HG03280 (cell line): ENCODE data around the gene PEAK1.
"Not testable (repeated sequence)": the region's sequence is repeated elsewhere in the genome, so short reads cannot be mapped to it uniquely, and the experiment has no call there.

Experiments
- ATAC-seq: cut with Tn5 transposase; IDR thresholded peaks from one replicate; pipeline ENCODE4 v1.9.1; 2021; ENCODE audit warnings: mild to moderate bottlenecking, moderate library complexity; ENCODE audit not compliant: unreplicated experiment

The PEAK1 gene

GRCh38 chr15:77312523-77312922, 107.4 kb downstream of the PEAK1 start:
- ATAC-seq = no peak

DNA sequence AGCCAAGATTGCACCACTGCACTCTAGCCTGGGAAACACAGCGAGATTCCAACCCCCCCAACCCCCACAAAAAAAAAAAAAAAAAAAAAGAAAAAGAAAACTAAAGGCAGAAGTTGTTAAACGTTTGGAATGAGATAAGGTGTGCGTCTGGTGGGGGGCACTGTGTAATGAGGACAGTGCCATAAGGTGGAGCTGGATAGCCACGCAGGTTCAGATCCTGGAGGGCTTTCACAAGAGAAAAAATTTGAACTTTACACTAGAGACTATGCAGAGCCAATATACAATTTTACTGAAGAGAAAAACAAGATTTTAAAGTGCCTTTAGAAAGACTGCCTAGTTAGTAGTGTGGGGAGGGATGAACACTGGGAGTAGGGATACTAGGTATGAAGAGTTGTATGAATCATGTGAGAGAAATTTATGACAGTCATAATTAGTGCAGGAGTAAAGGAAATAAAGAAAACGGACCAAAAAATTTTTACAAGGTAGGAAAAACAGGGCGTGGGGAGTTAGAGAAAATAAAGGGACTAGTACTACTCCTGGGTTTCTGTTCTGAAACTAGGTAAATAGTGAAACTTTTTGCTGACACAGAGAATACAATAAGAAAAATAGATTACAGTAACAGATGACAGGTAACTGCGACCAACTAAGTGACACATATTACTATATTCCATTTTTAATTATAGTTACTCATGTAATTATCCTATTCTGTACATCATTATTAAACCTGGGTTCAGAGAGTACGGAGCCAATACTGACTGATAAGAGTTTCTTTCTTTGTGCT, 108.1 kb downstream of the PEAK1 start:
- no peak for ATAC-seq

- ATAC-seq = no peak
Observed at GRCh38 chr15:77311020-77311419, 108.9 kb downstream of the PEAK1 start.

DNA sequence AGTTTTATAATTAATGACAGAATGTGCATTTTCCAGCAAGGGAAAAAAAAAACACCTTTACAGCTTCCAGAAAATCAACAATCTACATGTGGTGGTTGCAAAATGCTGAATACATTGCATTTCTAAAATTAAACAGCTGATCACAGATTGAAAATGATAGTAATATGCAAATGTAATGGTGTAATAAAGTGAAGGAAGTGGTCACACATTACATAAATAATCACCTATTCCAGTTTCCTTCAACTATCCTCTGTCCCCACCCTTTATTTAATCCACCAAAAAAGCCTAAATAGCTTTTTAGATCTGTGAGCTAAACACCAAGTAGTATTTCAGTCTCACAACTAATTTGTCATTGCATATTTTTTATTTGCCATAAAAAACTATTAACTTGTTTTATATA, 110.5 kb downstream of the PEAK1 start:
- no peak for ATAC-seq

DNA sequence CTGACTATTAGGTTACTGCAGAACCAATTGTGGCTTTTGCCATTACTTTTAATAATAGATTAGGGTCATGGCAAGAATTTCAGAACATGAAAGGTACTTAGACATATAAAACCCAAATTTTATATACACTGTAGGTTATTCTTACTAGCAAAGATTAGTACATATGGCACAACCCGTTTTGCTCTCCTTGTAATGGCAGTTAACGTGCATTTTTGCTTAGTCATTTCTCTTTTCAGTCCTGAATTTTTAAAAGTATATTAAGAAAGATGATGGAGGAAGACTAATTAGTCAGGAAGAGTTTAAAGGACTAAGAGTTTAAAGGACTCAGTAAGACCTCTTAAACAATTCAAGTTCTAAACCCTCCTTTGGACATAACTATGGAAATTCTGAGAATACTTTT, 114.0 kb downstream of the PEAK1 start:
- ATAC-seq = no peak

GRCh38 chr15:77296773-77297337, 123.0 kb downstream of the PEAK1 start:
- no peak for ATAC-seq

GRCh38 chr15:77295446-77295845, 124.5 kb downstream of the PEAK1 start:
- ATAC-seq = no peak

DNA sequence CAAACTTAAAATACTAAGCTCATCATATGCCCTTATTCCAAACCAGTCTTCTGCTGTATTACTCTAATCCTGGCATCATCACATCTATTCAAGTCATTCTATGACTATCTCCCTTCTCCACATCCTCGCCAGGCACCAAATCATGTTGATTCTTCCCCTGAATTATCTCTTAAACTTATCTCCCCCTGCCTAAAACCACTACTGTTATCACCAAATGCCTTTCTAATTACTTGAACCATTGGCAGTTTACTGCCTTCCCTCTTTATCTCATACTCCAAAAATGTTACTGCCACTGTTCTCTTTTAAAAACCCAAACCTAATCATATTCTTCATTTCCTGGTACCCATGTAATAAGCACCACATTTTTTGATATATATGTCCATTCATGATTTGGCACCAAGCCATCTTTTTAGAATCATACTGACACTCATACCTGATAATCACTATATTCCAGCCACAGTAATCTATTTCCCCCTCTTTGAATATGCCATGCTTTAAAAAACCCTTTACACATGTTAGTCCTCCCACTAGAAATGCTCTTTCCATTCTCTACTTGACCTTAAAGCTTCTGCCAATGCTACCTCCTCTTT, 126.8 kb downstream of the PEAK1 start:
- ATAC-seq = no peak

GRCh38 chr15:77291107-77291506, 128.8 kb downstream of the PEAK1 start:
- ATAC-seq = no peak

DNA sequence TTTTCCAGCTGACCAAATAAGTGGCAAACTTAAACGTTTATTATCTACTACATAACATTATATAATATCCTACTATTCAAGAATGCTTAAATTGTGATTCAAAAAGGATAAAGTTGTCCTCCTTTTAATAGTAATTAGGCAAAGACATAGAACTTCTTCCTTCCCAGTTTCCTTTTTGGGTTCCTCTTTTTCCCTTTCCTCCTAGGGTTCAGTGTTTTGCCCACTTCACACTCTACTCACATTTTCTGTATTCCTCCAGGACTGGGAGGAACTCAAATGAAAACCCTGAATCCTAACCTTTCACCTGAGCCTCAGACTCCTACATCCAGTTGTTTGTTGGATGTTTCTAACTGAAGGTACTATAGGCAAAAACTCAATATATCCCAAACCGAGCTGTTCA, 132.5 kb downstream of the PEAK1 start:
- ATAC-seq = no peak

DNA sequence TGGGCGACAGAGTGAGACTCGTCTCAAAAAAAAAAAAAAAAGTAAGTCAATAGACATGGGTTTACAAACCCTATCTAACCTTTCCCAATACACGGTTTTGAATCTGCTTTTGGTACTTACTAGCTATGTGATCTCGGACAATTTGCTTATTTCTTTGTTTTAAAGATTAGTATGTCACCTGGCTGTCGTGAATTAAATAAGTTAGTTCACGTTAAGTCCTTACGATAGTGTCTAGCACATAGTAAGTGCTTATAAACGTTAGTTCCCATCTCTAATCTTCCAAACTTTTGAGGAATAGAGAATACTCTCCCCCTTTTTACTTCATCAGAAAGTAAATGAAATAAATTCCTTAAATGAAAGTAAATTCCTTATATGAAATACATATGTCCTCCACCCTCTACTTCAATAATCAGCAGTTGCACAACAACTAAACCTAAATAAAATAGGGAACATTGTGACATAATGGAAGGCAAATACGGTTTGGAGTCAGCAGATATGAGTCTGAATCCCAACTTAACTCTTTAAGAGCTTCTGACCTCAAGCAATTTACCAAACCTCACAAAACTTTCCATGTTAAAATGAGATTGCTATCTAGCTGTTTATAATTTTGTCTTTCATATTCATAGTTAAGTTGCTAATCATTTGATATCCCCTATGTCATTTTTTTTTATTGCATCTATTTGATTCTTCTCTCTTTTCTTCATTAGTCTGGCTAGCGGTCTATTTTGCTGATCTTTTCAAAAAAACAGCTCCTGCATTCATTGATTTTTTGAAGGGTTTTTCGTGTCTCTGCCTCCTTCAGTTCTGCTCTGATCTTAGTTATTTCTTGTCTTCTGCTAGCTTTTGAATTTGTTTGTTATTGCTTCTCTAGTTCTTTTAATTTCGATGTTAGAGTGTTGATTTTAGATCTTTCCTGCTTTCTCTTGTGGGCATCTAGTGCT, 134.6 kb downstream of the PEAK1 start:
- ATAC-seq = no peak

DNA sequence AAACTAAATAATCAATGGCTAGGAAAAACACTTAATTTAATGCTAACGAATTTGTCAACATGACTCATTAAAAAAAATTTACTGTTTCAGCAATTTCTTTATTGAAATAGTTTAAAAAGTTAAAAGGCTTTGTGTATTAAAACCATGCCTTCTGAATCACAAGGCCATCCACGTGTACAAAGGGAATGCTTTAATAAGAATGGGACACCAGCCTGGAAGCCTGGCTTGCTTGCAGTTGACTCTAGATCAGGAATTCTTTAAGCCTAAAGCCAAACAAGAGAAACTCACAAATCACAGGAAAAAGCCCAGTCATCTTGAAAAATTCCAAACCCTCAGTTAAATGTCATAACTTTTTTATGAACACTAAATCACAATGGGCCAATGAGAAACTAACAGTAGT, 137.6 kb downstream of the PEAK1 start:
- ATAC-seq = no peak

GRCh38 chr15:77276943-77277342, 143.0 kb downstream of the PEAK1 start:
- ATAC-seq = no peak

DNA sequence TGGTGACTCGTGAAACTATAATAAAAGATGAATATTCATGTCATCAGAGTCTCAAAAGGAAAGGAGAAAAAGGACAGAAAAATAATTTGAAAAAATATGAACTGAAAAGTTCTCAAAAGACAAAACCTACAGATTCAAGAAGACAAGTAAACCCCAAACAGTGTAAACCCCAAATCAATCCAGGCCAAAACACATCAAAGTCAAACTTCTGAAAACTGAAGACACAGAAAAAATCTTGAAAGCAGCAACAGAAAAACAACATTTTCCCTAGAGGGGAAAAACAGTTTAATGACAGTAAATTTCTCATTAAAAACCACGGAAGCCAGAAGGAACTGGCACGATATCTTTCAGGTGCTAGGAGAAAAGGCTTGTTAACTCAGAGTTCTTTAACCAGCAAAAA, 143.8 kb downstream of the PEAK1 start:
- ATAC-seq = no peak

DNA sequence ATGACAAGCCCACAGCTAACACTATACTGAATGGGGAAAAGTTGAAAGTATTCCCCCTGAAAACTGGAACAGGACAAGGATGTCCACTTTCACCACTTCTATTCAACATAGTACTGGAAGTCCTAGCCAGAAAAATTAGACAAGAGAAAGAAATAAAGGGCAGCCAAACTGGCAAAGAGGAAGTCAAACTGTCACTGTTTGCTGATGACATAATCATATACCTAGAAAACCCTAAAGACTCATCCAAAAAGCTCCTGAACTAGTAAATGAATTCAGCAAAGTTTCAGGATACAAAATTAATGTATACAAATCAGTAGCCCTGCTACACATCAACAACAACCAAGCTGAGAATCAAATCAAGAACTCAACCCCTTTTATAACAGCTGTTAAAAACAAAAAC, 146.8 kb downstream of the PEAK1 start:
- not testable (repeated sequence) for ATAC-seq

- ATAC-seq = no peak
Observed at GRCh38 chr15:77266708-77267386, 153.1 kb downstream of the PEAK1 start.

- no peak for ATAC-seq
Observed at GRCh38 chr15:77255385-77255784, 164.5 kb downstream of the PEAK1 start.

- no peak for ATAC-seq
Observed at GRCh38 chr15:77251662-77252061, 168.2 kb downstream of the PEAK1 start.

DNA sequence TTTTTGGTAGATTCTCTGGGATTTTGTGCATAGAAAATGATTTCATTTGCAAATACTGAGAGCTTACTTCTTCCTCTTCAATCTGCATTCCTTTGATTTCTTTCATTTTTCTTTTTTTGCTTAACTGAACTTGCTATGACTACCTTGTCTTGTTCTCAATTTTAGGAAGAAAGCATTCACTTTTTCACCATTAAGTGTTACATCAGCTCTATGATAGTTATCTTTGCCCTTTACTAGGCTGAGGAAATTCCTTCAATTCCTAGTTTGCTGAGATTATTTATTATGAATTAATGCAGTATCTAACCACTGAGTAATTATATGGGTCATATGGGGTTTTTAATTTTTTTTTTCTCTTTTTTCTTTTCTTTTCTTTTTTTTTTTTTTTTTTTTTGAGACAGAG, 172.8 kb downstream of the PEAK1 start:
- ATAC-seq = no peak

- ATAC-seq = no peak
Observed at GRCh38 chr15:77243716-77244401, 176.0 kb downstream of the PEAK1 start.
